HG03520 (cell line): ENCODE data around the gene DGKH.
"Not testable (repeated sequence)": the region's sequence is repeated elsewhere in the genome, so short reads cannot be mapped to it uniquely, and the experiment has no call there.

Source experiments
- ATAC-seq: cut with Tn5 transposase; IDR thresholded peaks from one replicate; pipeline ENCODE4 v1.9.1; 2021; ENCODE audit warnings: mild to moderate bottlenecking, moderate library complexity; ENCODE audit not compliant: unreplicated experiment

The DGKH gene

DNA sequence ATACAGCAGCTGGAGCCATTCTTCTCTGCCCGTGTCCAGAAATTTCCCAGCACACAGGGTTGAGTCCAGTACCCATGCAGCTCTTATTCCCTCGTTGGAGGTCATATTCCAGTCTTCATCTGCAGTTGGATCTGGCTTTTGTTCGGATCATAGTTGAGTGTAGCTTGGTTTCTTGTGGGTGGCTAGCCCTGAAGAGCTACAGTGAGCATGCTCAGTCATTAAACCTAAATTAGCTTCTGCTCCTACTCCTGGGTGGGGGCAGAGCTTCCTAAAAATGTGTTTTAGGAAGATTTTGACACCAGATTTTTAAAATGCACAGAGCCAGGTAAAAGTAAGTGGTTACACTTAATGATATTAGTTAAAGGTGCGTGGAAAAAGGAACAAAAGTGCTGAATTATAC lies 64.4 kb downstream of the DGKH start:
- ATAC-seq: no peak

DNA sequence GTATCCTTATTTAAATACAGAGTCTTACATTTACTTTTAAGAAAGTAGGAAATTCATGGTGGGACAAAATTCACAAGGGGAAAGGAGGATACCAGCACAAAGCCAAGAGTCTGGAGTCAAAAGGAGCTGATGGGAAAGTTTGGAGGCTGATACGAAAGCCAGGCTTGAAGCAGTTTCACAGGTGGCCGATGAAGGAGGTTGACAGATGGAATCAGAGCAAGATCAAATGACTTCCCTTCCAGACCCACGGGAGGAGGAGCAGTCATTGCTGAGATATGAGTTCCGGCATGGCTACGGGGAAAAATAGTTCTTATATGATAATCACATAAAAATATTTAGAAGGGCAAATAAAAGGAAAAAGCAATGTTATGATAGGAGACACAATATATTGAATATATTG lies 65.0 kb downstream of the DGKH start:
- no peak for ATAC-seq

DNA sequence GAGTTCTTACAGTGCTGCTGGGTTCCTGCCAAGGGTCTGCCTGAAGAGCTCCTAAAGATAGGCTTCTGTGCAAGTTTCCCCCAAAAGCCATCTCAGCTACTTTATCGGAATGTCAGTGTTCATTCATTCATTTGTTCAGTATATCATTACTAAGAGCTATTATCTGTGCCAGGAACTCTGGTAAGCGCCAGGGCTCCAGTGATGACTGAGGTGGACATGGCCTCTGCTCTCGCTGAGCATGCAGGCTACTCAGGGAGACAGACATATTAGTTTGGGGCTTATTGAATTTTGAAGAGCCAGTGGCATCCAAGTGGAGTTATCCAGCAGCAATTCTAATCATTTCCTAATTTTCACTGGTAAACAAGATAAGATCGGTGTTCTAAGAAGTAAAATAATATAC lies 65.8 kb downstream of the DGKH start:
- no peak for ATAC-seq

DNA sequence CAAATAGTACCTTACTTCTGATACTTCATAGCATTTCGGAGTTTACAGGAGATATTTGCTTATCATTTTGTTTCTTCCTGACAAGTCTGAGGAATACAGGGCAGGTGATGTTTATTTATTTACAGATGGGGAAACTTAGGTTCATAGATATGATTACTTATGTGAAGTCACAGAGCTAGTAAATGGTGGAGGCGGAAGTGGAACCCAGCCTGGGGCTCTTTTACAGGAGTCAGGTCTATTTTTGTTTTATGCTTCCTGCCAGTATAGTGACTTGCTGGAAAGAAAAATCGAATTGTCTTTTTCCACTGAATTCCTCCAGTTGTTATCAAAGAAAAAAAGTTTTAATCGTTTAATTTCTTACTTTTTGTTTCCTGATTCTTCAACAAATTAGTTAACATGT lies 66.5 kb downstream of the DGKH start:
- ATAC-seq: no peak

DNA sequence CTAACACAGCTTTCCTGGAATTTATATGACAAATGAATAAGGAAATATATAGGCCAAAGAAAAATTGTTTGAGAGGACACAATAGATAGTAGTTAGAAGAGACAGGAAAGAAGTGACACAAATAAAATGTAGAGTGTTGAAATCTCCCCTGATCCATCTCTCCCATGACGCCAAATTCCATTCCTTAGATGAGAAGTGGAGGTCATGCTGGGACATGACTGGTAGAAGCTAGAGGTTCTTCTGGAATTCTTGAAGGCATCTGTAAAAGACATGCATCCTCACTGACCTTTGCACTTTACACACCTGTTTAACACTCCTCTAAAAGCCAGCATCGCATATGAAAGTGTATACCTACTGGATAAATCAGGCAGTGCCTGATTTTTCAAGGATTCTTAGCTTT lies 67.8 kb downstream of the DGKH start:
- no peak for ATAC-seq

DNA sequence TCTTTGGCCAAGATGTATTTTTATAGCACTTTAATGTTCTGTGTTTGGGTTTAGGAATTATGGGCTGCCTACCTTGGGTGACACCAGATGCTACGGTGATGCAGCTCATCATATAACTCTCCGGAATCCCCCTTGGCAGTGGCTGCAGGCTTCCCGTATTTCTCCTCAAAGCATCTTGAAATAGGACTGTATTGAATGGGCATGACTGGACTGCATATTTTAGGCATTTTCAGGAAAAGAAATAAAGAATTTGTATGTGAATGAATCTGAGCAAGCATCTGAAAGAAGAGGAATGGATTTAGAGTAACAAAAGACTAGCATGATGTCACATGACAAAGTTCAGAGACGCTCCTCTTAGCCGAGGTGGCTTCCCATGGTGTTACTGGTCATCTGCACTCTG lies 70.6 kb downstream of the DGKH start:
- ATAC-seq: no peak

DNA sequence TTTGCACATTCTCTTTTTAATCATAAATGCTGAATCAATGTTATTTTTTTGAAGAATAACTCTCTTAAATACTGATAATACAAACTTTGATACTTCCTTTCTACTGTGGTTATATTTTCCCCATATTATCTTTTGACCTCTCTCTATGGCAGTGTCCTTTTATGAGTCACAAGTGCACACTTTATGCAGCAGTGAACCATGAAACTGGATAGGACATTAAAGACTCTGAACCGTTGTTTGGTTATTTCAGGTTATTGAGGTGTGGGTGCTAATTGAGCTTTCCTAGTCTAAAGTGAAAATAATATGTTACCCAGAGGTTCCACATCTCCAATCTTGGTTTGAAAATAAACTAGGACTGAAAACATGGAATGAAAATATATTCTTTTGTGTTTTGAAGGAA lies 71.4 kb downstream of the DGKH start:
- ATAC-seq: no peak

DNA sequence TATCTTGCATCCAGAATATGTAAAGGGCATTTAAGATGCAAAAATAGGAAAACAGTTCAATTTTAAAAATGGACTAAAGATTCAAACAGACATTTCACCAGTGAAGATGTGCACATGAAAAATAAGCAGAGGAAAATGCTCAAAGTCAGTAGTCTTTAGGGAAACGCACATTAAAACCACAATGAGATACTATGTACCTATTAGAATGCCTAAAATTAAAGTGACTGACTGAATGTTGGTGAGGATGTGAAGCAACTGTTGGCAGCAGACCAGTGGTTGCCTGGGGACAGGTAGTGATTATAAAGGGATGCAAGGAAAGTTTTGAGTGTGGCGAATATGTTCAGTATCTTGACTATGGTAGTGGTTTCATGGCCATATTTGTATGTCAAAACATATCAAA lies 75.2 kb downstream of the DGKH start:
- ATAC-seq: no peak

DNA sequence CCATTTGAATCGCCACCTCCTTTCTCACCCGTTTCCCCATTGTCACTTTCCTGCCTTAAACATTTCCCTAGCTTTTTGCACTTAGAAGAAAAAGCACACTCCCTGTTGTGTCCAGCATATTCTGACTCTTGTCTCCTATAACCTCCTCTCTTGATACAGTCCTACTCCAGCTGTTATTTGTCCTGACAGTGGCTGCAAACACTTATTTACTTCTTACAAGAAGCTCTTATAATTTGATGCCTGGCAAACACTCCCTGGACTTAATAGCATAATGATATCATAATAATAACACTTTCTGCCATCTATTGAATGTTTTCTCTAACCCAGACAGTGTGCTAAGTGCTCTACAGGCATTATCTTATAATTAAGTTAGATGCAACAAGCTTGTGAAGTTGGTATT lies 76.6 kb downstream of the DGKH start:
- no peak for ATAC-seq

DNA sequence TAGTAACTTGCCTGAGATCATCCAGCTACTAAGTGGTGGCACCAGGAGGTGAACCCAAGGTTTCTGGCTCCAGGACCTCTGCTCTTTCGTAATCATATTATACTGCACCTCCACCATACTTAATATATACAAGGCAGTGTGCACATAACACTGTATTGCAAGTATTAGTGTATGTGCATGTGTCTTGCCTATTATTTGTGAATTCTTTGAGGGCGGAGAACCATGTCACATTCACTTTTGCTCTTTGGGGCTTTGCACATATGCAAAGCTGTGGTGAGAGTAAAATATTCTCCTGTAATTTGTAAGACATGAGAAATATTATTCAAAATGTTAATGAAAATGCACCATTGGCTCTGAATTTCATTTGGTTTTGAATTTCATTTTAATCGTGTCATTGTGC lies 78.6 kb downstream of the DGKH start:
- ATAC-seq: no peak

DNA sequence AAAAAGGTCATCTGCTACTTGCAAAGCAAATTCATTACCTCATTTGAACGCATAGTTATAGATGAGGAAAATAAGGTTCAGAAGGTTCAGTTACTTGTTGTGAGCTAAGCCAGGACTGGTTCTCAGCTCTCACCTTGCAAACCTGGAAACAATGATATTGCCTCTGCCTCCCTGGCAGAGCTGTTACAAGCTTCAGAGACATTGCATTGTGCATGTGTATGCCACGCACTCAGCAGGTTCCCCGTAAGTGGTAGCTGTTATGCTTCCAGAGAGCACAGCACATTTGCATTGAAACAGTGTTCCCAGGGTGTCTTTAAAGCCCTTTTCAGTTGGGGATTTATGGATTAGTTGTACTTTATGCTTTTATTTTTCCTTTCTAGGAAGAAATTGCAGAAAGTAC lies 80.6 kb downstream of the DGKH start:
- ATAC-seq: no peak

DNA sequence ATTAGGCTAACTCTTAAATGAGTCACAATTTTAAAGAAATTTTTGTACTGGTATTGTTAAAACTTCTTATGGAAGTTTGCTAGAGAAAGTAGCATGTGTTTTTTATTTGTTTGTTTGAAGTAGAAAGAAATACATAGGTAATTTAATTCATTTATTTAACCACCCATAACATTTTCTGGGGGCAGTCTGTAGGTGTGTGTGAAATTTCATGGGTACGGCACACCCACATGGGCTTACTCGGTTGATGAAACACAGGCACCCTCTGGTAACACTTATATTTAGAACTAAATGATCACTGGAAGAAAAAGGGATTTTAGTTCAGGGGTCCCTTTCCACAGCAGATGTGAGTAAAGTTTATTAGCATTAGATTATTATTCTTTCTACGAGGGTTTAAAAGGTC lies 88.1 kb downstream of the DGKH start:
- no peak for ATAC-seq

DNA sequence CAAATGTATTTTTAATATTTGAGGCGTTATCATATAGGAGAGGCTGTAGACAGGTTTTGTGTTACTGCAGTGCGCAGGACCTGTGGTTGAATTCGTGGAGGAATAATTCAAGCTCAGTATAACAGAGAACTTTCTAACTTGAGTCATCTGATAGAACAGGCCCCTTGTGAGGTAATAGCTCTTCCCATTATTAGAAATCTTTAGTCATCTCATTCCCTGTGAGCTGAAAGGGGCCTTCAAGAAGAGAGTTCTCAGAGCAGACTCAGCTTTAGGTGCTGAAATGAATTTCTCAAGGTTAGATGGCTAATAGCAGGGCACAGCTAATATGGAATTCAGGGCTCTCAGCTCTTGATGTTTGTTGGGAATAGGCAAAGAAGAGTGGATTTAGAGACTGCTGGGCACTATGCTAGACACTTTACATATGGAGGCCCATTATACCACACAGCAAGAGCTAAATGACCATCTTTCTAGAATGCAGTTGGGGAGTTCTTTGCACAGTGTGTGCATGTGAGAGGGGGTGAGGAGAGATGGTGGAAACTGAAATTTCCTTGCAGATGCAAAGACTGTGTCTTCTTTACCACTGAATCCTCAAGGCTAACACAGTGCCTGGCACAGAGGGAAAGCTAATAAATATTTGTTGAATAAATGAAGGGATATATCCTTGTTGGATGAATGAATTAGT lies 89.5 kb downstream of the DGKH start:
- no peak for ATAC-seq

DNA sequence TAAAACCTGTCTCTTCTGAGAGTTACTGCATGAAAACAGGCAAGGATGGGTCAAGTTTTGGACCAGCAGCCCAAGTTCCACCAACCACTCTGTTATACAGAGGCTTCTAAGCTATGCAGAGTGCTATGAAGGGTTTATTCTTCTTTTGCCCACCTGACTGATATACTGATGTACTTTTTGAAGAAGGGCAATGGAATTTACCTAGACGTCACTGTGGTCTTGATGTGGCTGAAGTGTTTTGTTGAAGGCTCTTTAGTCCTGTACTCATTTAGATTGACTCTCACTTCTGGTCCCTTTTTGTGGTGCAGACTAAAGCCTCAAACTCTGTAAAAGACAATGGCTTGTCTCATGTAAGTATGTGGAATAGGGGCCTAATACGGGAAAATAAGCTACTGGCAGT lies 92.0 kb downstream of the DGKH start:
- ATAC-seq: no peak

DNA sequence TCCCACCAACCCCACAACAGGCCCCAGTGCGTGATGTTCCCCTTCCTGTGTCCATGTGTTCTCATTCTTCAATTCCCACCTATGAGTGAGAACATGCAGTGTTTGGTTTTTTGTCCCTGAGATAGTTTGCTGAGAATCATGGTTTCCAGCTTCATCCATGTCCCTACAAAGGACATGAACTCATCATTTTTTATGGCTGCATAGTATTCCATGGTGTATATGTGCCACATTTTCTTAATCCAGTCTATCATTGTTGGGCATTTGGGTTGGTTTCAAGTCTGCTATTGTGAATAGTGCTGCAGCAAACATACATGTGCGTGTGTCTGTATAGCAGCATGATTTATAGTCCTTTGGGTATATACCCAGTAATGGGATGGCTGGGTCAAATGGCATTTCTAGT lies 92.6 kb downstream of the DGKH start:
- ATAC-seq: not testable (repeated sequence)

DNA sequence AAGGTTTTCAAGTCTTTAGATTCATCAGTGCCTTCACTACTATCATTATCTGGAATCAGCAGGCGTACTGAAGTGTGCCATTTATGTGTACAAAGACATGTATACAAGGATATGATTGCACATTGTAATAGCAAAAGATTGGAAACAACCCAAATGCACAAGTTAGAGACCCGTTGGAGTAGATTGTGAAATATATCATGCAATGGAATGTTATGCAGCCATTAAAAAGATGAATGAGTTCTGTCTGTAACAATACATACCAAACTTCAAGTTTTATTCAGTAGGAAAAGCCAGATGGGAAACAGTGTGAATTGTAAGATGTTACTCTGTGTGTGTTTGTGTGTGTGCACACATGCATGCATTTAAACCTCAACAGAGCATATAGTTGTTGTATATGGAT lies 97.9 kb downstream of the DGKH start:
- ATAC-seq: no peak

DNA sequence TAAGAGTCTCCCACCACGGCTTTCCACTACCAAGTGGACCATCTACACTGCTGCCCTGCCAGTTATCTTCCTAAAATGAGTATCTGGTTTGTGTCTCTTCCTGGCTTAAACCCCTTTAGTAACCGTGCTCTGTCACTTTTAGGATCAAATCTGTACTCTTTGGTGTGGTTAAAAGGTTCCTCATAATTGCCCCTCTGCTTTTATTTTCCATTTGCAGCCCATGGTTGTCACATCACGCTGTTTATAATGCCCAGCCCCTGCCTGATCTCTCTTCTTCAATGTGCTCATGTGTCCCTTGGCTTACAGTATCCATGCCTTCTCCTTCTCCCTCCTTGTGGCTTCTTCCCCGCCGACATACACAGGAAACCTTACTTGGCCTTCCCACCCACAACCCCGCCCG lies 100.1 kb downstream of the DGKH start:
- no peak for ATAC-seq

DNA sequence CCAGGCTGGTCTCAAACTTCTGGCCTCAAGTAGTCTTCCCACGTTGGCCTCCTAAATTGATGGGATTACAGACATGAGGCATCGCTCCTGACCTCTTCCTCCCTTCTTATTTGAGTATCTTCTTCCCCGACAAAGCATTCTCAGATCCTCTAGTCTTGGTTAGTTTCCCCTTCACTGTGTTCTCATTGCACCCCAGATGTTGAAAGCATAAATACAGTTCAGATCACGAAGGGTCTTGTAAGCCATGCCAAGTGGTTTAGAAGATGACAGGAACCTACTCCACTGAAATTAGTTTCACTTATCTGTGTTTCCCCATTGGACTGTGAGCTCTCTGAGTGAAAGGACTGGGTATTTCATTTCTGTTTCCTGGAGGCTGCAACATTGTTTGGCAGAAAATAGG lies 100.7 kb downstream of the DGKH start:
- no peak for ATAC-seq

DNA sequence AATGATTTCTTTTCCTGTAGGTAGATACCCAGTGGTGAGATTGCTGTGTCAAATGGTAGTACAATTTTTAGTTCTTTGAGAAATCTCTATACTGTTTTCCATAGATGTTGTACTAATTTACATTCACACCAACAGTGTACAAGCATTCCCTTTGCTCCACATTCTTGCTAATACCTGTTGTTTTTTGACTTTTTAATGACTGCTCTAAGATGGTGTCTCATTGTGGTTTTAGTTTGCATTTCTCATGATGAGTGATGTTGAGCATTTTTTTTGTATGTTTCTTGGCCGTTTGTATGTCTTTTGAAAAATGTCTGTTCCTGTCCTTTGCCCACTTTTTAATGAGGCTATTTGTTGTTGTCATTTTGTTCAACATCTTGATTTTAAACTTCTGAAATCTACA lies 103.3 kb downstream of the DGKH start:
- no peak for ATAC-seq

DNA sequence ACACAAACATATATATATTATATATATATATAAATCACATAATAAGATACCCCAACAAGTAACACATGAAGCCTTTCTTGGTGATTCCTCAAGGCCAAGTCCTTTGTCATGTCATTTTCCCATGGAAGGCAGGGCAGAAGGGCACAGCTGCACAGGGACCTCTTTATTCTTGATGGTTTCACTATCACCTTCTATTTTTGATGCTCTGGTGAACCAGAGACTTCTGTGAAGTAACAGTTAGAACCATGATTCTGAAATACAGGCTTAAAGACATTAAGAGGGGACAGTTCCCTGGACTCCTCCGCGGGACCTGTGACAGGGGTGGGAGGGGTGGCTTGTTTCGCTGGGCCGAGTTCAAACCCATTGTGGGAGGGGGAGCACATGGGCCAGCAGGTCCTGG lies 104.0 kb downstream of the DGKH start:
- no peak for ATAC-seq

DNA sequence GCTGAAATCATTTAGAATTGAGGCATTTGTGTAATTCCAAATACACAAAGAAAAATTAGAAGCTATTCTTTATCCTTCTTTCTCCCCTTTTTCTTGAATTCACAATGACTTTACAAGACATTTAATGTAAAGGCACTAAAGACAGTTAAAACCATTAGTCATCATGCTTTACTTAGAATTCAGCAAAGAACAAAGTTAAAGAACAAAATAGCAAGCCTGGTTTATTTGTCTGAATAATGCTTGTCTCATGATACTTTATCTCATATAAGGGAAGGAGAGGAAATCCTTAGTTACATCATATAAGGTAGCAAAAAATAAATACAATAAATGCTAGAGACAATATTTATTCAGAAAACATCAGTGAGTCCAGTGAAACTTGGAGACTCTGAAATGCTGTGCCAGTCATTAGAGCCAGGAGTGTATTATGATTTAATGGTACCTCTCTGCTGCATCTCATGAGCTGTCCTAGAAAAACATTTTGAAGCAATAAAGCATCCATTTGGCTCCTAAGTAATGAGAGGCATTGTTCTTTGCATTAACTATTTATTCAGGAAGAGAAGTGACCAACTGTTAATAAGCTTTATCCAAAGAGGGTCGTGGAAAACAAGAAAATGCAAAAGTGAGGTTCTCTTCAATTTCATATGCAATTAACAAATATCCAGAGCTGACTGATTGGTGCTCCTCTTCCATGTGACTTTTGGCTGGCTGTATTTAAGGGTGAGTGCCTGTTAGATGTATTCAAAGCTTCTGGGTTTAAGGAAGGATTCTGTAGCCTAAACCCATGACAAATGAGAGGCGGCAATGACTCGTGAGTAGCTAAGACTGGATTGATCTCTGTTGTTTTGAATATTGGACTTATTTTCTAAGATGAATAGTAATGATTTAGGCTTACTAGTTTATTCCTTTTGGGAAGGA lies 105.0 kb downstream of the DGKH start:
- no peak for ATAC-seq

DNA sequence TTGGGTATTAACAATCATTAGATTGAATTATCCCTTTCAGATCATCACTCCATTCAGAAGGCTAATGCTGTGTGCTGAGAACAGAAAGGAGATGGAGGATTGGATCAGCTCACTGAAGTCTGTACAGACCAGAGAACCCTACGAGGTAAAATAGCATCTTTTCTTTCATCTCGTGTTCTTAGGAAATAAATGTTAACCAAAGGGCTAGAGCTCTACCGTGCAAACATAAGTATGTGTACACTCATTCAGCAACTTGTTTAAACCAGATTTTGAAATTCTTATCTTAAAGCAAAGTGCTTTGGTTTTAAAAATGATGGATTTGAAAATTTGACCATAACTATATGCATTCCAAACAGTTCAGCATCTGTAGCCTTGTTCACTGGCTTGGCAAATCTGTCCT lies 106.8 kb downstream of the DGKH start:
- ATAC-seq: no peak

DNA sequence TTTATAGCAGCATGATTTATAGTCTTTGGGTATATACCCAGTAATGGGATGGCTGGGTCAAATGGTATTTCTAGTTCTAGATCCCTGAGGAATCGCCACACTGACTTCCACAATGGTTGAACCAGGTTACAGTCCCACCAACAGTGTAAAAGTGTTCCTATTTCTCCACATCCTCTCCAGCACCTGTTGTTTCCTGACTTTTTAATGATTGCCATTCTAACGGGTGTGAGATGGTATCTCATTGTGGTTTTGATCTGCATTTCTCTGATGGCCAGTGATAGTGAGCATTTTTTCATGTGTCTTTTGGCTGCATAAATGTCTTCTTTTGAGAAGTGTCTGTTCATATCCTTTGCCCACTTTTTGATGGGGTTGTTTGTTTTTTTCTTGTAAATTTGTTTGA lies 114.9 kb downstream of the DGKH start:
- ATAC-seq: not testable (repeated sequence)
